Activated T-cell treated with anti-CD3 and anti-CD28 coated beads, Interleukin-2, amount 50 U/mL, for 4 hours (primary cell): ENCODE measurements around the gene NDUFS7. TPM values are rescaled to one million over a fixed set of nuclear protein-coding genes. Genes with fewer than 3 reads are reported as not detected.

Experiments used
- ATAC-seq, 2 donors: fragments of 200-7000 bp; cut with Tn5 transposase; one replicate each; pipeline ENCODE4 v1.10.0; 2021
- DNase-seq: peaks from one replicate; pipeline ENCODE4 v3.0.0-alpha.2; 2020
- H3K27me3 Mint-ChIP-seq: one replicate; pipeline ENCODE4 v1.8.0; 2021; ENCODE audit warnings: low read depth, mixed read lengths
- H3K36me3 Mint-ChIP-seq: one replicate; pipeline ENCODE4 v1.8.0; 2022; ENCODE audit warnings: mixed read lengths; ENCODE audit not compliant: insufficient read depth
- H3K4me1 Mint-ChIP-seq: one replicate; pipeline ENCODE4 v1.8.0; 2021; ENCODE audit warnings: low read depth, mixed read lengths
- H3K4me3 Mint-ChIP-seq: one replicate; pipeline ENCODE4 v1.8.0; 2021; ENCODE audit warnings: mild to moderate bottlenecking, moderate library complexity, mixed read lengths
- H3K9me3 Mint-ChIP-seq: one replicate; pipeline ENCODE4 v1.8.0; 2021; ENCODE audit warnings: mixed read lengths
- total RNA-seq, 3 donors: library from RNA; stranded (reverse); gene quantifications; one replicate each; pipeline ENCODE4 v1.2.1, GENCODE V29; 2021

The NDUFS7 gene
- total RNA-seq, 3 donors from 2014 or later = 124 to 142 (median 137) TPM

DNA sequence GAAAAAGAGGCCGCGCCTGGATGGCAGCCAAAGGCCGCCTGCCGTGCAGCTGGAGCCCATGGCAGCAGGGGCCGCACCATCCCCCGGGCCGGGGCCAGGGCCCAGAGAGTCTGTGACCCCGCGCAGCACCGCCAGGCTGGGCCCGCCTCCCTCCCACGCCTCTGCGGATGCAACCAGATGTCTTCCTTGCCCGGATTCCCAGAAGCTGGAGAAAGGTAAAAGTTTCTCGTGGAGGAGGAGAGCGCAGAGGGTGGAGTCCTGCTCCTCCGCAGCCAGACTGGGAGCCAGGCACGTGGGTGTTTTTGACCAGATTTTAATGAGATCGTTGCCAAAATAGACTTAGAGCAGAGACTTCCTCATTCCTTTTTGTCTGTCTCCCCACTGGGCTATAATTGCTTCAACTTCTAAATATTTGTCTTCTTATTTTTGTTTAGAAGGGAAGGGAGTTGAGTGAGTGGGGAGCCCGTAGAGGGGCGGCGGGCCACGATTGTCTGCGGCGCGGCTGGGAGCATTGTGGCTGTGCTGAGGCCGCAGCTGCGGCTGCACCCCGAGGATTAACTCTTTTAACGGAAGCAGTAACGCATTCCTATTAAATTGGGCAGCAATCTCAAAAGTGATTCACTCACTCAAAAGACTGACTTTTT is 22.8 kb upstream of the NDUFS7 start:
- DNase-seq (no peak), ATAC-seq (no peak)
- Mint-ChIP-seq H3K36me3 (peaks cover 17% of the 10 kb centered on the region), H3K27me3 (no peaks in the 10 kb centered on the region), H3K9me3 (no peaks in the 10 kb centered on the region), H3K4me1 (peaks cover 24% of the 10 kb centered on the region), H3K4me3 (no peak overlapping the region)

- DNase-seq (no peak), ATAC-seq (no peak)
- Mint-ChIP-seq H3K4me3 (no peak overlapping the region), H3K4me1 (peaks cover 20% of the 10 kb centered on the region), H3K9me3 (no peaks in the 10 kb centered on the region), H3K36me3 (peaks cover 17% of the 10 kb centered on the region), H3K27me3 (no peaks in the 10 kb centered on the region)
These were observed 21.9 kb upstream of the NDUFS7 start for GRCh38 chr19:1361601-1362386.

- H3K4me1 Mint-ChIP-seq = peaks cover 20% of the 10 kb centered on the region
- no peaks in the 10 kb centered on the region for H3K27me3 Mint-ChIP-seq
- DNase-seq (no peak), ATAC-seq (no peak)
- no peaks in the 10 kb centered on the region for H3K9me3 Mint-ChIP-seq
- no peak overlapping the region for H3K4me3 Mint-ChIP-seq
- peaks cover 19% of the 10 kb centered on the region for H3K36me3 Mint-ChIP-seq
These were observed 21.1 kb upstream of the NDUFS7 start for GRCh38 chr19:1362387-1363257.

GRCh38 chr19:1363599-1363998 is 20.1 kb upstream of the NDUFS7 start:
- peaks cover 20% of the 10 kb centered on the region for H3K4me1 Mint-ChIP-seq
- H3K4me3 Mint-ChIP-seq = peak overlapping the region; percentile 29
- no peak for DNase-seq
- peaks cover 14% of the 10 kb centered on the region for H3K36me3 Mint-ChIP-seq
- peak in 1 of 2 donors; percentile 34 for ATAC-seq
- H3K27me3 Mint-ChIP-seq = no peaks in the 10 kb centered on the region
- H3K9me3 Mint-ChIP-seq = no peaks in the 10 kb centered on the region

DNA sequence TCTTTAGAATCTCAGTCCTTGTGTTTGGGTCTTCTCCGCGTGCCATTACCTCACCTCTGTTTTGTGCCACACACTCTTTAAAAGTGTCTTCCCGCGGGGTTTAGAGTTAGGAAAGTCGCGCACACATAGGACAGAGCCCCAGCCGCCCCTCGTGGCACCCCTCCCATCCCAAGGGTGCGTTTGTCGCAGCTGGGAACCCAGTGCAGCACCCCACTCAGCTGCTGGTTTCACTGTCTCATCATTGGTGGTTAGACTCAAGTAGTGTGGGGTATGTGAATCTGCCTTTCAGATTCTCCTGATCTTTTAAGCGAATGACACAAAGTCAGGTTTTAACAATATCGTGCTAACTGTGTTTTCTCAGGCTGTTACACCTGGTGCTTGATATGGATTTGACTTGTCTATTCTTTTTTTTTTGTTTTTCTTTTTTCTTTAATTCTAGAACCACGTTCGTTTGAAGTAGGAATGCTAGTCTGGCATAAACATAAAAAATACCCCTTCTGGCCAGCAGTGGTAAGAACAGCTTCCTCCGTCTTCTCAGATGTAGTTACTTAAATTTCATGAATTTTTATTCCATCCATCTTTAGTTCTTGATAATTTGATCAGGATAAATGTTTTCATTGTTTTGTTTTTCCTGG is 19.5 kb upstream of the NDUFS7 start:
- H3K4me3 Mint-ChIP-seq = peak overlapping the region; percentile 45
- no peaks in the 10 kb centered on the region for H3K27me3 Mint-ChIP-seq
- no peak for DNase-seq

DNA sequence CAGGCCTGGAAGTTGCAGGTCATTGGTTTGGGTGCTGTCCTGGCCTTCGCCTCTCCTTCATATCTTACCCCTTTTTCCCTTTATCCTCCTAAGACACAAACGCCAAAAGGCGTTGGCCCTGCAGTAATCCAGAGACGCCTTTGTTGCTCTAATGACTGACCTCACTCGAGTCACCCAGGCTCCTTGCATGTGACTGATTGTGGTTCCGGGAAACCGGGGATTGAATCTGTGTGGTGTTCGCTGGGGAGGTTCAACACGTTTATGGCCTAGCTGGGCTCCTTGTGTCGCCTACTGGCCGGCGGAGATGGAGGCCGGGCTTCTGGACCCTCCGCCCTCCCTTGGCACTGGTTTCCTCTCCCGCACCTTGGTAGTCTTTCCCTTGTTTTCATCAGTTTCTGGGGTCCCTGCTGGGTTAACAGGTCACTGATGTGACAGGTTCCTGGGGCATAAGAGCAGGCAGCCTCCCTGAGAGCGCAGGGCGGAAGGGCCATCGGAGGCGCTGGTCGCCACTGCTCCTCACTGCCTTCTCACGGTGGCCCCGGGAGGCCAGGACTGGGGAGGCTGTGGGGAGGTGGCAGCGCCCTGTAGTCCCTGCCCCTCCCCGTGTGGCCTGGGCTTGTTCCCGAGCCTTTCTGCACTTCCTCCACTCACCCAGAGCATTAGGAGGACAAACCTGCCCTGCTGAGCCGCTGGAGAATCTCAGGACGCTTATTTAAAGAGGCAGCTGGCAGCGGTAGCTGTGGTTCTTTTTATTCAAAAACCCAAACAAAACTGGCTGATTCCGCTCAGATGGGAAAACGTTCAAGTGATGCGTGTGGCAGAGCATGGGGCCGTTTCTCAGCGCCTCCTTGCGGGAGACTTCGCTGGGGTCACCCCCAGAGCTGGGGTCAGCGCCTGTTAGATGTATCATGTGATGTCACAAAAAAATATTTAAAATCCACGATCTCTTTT is 18.1 kb upstream of the NDUFS7 start:
- Mint-ChIP-seq H3K9me3 (no peaks in the 10 kb centered on the region), H3K4me1 (peaks cover 20% of the 10 kb centered on the region), H3K4me3 (no peak overlapping the region), H3K27me3 (no peaks in the 10 kb centered on the region), H3K36me3 (peaks cover 10% of the 10 kb centered on the region)
- DNase-seq (no peak), ATAC-seq (no peak)

More for the DNA sequence above, 19.5 kb upstream of the NDUFS7 start:
- peak; percentile 88 to 94 for ATAC-seq
- Mint-ChIP-seq H3K36me3 (peaks cover 12% of the 10 kb centered on the region), H3K9me3 (no peaks in the 10 kb centered on the region), H3K4me1 (peaks cover 20% of the 10 kb centered on the region)

GRCh38 chr19:1366296-1366695 is 17.4 kb upstream of the NDUFS7 start:
- Mint-ChIP-seq H3K36me3 (peaks cover 10% of the 10 kb centered on the region), H3K27me3 (no peaks in the 10 kb centered on the region), H3K4me1 (peaks cover 20% of the 10 kb centered on the region), H3K9me3 (no peaks in the 10 kb centered on the region), H3K4me3 (no peak overlapping the region)
- ATAC-seq (no peak), DNase-seq (no peak)

- Mint-ChIP-seq H3K4me1 (peaks cover 20% of the 10 kb centered on the region), H3K27me3 (no peaks in the 10 kb centered on the region), H3K9me3 (no peaks in the 10 kb centered on the region), H3K36me3 (peaks cover 7% of the 10 kb centered on the region), H3K4me3 (no peak overlapping the region)
- no peak for DNase-seq
- ATAC-seq = no peak
These were observed 16.5 kb upstream of the NDUFS7 start for GRCh38 chr19:1366899-1367870.

- Mint-ChIP-seq H3K9me3 (no peaks in the 10 kb centered on the region), H3K27me3 (no peaks in the 10 kb centered on the region), H3K4me3 (no peak overlapping the region), H3K4me1 (peaks cover 3% of the 10 kb centered on the region), H3K36me3 (peaks cover 10% of the 10 kb centered on the region)
- DNase-seq (no peak), ATAC-seq (no peak)
These were observed 14.4 kb upstream of the NDUFS7 start for GRCh38 chr19:1369214-1369805.

- ATAC-seq = no peak
- H3K27me3 Mint-ChIP-seq = no peaks in the 10 kb centered on the region
These were observed 12.9 kb upstream of the NDUFS7 start for GRCh38 chr19:1370579-1371361.

GRCh38 chr19:1373042-1373533 is 10.6 kb upstream of the NDUFS7 start:
- Mint-ChIP-seq H3K9me3 (no peaks in the 10 kb centered on the region), H3K36me3 (peaks cover 13% of the 10 kb centered on the region), H3K27me3 (no peaks in the 10 kb centered on the region), H3K4me1 (no peaks in the 10 kb centered on the region), H3K4me3 (no peak overlapping the region)
- no peak for ATAC-seq
- no peak for DNase-seq

More at GRCh38 chr19:1370579-1371361, 12.9 kb upstream of the NDUFS7 start:
- no peak for DNase-seq
- Mint-ChIP-seq H3K9me3 (no peaks in the 10 kb centered on the region), H3K36me3 (peaks cover 10% of the 10 kb centered on the region), H3K4me3 (no peak overlapping the region), H3K4me1 (no peaks in the 10 kb centered on the region)
